ENCODE results near the gene TOMM6.
A peak's percentile ranks its signal among the peaks of the same experiment; 100 is the strongest.

TOMM6 gene

DNA sequence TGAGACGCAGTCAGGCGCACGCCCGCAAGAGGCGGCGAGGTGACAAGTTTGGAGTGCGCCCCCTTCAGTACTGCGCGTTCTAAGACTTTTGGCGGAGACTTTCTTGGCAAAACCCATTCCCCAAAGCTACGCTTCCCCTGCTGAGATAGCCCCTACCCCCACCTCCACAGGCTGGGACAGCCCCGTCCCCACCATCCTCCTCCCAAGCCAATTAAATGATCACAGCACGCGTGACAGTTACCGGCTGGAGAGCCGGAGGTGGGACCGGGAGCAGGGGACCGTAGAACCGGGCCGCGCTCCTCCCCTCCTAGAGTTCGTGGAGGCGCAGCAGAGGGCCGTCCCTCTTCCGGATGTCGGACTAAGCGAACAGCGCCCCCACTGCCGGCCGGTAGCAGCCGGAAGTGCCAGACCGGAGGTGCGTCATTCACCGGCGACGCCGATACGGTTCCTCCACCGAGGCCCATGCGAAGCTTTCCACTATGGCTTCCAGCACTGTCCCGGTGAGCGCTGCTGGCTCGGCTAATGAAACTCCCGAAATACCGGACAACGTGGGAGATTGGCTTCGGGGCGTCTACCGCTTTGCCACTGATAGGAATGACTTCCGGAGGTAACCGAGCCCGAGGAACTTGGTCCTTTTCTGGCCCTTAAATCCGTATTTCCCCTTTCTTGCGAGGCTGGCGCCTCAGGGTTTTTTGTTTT lies at the start of gene TOMM6:
TSS of gene TOMM6 (plus strand) at position 476 of the 699 bp plus-strand sequence. CDS start at position 480, 4 bp downstream.
- DNase-seq (peak; percentile 97), ATAC-seq (peak; percentile 91)

DNA sequence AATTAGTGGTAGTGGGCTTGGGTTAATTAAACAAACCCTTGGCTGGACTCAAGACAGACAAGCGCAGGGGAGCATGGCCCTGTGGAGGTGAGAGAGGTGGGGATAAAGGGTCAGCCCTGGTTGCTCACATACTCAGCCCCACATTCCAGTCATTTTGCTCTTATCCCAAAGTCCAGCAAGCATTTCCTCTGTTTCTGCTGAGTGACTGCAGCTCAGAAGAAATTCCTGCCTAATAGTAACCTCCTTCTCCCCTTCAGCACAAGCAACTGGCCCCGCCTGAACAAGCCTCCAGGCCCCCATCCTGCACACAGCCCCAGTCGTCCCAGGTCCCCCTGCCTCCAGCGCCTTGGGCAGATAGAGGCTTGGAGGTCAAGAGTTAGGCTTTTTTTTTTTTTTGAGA lies 48.5 kb upstream of the TOMM6 start:
- DNase-seq: no peak
- no peak for ATAC-seq

DNA sequence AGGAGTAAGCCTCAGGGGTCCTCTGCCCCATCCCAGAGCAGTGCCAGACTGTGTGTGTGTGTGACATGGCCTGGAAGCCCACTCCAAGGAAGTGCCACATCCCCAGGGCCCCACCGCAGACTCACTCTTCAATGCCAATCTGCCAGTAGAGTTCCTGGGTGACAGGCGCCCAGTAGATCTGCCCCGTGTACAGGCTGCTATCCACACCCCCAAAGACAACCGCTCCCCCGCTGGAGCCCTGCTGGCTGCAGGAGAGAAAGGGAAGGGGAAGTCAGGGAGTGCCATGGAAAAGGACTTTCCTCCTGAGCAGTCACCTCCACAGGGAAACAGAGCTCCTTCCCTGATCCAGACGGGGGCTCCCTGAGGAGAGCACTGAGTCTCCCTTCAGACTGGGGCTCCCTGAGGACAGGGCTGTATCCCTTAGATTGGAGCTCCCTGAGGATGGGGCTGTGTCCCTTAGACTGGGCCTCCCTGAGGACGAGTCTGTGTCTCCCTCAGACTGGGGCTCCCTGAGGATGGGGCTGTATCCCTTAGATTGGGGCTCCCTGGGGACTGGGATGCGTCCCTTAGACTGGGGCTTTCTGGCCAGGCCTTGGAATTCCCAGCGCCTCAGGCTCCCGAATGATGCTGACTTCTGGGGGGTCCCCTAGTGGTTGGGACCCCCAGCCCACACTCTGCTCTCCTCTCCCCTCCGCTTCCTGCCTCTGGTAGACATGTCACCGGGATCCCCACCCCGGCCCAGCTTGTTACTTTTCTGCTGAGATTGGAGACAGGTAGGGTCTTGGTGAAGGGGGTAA lies 46.9 kb upstream of the TOMM6 start:
- DNase-seq (no peak), ATAC-seq (no peak)

DNA sequence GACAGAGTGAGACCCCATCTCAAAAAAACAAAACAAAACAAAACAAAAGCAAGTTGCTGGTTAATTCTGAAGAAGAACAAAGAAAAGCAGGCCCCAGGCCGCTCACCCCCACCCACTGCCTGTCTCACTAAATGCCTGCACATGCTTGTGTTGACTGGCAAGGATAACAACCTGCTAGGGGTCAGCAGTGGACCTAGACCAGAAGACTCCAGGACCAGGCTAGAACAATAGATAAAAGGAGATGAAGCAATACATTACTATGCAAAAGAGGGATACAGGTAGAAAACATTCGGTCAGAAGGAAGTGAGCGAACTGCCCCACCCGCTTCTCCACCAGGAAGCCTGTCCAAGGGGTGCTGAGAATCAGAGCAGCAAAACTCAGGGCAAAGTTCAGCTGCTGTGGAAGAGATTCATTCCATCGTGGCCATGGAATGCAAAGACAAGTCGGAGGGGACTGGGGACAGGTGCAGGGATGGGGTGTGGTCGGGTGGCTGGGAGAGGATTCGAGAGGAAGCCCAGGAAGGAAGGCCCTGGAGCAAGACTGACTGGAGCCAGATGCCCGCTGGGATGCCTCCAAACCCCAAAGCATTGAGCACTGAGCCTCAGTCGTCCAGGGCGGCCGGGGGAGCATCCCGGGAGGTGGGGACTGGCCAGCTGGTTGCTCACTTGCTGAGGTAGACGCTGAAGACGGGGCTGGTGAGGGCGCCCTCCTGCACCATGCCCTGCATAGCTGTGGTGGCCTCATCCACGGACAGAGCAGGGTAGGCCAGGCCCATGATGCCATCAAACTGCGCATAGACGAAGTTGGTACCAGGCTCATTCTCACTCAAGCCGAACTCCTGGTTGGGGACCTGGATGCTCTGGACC lies 45.6 kb upstream of the TOMM6 start:
- ATAC-seq (no peak), DNase-seq (no peak)

DNA sequence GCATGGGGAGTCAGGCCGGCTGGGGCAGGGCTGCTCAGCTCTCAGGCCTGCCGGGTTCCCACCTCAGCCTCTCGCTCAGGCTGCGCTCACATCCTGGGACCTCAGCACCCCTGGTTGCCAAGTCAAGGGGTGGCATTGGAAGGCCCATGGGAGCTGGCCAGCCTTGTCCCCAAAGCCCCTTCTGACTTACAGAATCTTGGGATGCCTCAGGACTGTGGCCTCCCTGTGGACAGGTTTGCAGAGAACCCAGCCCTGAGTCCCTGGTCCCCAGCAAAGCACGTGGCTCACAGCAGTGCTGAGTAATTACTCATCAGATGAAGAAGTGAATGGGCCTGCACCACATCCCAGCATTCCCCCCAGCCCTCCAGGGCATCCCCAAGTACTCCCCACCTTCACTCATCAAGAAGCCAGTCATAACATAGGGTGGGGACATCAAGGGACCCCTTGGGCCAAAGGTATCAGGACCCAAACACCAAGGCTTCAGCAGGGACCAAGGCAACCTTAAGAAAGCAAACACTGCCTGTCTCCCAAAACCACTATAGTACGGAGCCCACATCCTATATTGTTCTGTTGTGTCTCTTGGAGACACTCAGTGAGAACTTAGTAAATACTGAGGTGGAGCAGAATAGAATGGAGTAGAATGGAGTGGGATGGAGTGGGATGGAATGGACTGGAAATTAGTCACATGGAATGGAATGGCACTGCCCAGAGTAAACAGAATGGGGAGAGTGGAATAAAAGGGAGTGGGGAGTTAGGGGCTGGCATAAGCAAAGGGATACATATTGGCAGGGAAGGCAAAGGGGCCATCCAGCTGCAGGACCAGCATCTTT lies 43.9 kb upstream of the TOMM6 start:
- ATAC-seq: no peak
- no peak for DNase-seq

DNA sequence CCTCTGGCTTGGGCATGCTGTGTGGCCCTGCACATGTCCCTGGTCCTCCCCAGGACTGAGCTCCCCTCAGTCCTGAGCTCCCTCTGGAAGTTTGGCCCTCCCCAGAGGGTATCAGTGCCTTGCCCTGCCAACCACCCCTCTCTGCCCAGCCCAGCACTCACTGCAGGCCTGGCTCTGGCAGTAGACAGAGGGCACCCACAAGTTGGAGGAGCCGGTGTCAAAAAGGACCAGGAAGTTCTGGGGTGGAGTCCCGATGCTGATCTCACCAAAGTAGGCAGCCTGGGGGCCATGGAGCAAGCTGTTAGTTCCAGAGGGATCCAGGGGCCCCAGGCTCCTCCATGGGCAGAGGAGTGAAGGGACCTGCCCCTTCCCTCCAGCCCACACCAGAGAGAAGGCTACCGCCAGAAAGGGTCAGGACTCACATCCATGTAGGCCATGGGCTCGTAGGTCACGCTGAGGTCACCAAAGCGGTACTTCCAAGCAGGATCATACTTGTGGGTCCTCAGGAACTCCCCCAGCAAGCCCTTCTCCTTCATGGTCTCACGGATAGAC lies 43.2 kb upstream of the TOMM6 start:
- ATAC-seq (no peak), DNase-seq (no peak)

DNA sequence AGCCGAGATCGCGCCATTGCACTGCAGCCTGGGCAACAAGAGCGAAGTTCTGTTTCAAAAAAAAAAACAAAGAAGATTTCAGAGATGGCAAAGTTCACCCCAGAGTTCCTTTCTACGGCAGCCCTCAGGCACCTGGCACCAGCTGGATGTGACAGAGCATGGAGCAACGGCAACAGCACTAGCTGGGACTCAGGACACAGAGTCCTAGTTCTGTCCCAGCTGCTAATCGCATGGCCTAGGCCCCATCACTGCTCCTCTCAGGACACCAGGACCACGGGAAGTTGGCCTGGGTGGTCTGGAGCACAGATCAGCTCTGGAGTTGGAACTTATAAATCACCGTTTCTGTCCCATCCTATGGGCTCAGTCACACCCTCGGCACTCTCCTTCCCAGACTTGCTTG lies 41.4 kb upstream of the TOMM6 start:
- ATAC-seq (no peak), DNase-seq (no peak)

DNA sequence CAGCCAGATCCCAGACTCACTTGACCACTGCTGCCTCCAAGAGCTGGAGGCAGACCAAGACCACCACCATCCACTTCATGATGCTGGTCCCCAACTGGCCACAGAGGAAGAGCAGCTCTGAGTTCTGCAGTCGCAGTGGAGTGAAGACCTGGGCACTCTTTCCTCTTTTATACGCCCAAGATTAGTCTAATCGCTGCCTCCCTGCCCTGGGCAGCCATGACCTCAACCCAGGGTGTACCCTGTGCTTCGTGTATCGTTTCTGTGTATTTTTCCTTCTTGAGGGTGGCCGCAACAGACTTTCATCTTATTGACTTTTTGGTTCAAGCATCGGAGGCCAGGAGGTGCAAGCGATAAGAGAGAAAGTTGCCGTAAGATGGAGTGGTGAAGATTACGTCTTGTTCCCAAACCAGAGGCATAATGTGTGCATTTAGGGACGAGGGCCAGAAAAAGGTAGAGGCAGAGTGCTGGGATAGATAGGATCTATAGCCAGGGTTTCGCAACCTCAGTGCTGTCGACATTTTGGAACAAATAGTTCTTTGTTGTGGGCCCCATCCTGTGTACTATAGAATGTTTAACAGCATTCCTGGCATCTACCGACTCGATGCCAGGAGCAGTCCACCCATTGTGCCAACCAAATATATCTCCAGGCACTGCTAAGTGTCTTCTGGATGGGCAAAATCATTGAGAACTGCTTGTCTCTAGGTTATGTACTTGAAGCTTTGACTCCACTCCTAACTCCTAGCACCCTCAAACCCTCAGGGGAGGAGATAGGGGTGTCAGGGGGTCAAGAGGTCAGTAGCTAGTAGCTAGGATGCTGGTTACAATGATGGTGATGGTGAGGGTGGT lies 40.0 kb upstream of the TOMM6 start, which contains the start of gene PGC:
TSS of gene PGC (minus strand) at position 142 of the 846 bp plus-strand sequence. CDS start at position 79, 63 bp downstream.
- no peak for DNase-seq
- no peak for ATAC-seq

DNA sequence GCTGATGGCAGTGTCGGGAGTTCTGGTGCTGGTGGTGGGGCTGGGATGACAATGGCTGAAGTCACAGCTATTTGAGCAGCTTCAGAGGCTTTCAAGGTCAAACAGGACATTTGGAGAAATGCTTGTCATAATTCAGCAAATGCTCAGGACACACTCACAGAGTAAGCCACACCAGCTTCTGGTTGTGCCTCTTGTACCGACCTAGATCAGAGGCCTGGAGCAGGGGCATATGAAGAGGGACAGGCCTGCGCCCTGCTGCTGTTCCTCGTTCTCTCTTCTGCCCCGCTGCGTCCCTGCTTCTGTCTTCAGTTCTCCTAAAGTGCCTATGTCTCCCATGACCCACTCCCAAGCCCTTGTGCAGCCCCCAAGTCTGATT lies 39.4 kb upstream of the TOMM6 start:
- DNase-seq: no peak
- ATAC-seq: no peak

DNA sequence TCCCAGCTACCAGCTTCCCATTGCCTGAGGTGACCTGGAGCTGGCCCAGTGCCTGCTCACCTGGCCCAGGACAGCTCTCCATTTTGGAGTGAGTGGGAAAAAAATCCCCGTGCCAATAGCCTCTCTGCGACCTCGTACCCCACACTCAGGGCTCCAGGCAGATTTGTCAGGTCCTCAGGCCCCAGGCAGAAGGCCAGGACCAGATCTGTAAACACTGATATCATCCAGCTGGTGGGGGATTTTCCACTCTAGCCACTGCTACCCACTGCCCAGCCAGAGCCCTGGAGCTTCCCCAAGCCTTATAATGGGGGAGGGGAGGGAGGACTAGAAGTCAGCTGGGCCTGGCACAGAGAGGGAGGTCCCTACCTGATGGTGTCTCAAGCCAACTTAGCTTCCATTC lies 39.0 kb upstream of the TOMM6 start:
- DNase-seq (no peak), ATAC-seq (no peak)

DNA sequence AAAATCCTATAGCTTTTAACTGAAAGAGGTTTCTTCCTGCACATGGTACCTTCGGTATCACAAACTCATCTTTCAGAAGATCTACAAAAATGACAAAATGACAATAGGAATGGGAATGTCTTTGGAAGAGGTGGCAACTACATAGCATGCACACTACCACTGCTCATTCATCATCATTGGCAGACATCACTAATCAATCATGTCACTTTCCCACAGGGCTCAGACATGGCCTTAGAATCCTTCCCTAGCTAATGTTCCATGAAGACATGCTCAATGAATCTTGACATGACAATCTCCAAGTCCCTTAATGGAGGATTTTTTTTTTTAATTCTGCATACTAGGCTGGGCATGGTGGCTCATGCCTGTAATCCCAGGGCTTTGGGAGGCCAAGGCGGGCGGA lies 37.1 kb upstream of the TOMM6 start:
- DNase-seq (no peak), ATAC-seq (no peak)

DNA sequence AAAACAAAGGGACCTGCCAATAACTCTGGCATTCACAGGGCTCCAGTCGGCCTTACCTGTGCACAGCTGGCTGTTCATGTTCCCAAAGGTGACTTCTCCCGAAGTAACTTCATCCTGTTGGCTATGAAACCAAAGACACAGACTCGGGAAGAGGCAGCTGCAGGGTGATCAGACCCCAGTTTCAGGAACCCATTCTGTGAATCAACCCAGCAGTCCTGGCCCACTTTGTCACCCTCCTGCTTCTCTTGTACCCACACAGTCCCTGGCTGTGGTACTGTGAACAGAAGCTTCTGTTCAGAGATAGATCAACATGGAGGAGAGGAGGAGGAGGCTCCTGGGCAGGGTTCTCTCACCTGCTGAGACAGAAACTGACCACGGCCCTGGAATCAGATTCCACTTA lies 31.6 kb upstream of the TOMM6 start:
- ATAC-seq: no peak
- no peak for DNase-seq

DNA sequence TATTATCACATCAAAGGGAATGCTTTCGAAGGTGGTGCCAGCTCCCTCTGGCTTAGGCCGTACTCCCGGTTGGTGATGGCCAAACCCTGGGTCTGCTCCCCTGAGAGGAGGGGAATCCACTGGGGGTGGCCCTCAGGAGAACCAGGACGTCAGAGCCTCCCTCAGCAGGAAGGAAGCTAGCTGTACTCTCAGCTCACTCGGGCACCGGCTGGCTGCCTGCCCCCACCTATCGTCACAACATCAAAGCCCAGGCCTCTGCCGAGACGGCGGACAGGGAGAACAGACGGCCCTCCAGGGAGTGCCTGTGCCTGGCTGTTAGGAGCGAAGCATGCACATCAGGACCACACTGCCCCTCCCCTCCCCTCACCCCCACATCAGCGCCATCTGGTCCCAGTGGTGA lies 31.1 kb upstream of the TOMM6 start:
- ATAC-seq: no peak
- no peak for DNase-seq

DNA sequence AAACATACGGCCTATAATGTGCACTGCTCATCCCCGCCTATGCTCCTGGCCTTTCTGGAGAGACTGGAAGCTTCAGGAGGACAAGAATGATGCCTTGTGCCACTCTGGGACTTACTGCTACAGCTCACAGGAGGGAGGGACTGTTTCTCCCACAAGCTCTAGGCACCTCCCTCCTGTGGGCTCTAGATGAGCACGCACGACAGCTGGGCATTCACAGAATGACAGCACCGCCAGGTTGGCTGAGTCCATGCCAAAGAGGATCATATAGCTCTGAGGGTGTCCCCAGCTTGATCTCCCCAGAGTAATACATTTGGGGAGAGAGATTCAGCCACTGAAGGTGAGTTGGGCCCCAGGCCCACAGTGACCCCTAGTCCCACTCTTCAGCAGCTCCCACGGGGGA lies 30.2 kb upstream of the TOMM6 start:
- no peak for ATAC-seq
- no peak for DNase-seq

DNA sequence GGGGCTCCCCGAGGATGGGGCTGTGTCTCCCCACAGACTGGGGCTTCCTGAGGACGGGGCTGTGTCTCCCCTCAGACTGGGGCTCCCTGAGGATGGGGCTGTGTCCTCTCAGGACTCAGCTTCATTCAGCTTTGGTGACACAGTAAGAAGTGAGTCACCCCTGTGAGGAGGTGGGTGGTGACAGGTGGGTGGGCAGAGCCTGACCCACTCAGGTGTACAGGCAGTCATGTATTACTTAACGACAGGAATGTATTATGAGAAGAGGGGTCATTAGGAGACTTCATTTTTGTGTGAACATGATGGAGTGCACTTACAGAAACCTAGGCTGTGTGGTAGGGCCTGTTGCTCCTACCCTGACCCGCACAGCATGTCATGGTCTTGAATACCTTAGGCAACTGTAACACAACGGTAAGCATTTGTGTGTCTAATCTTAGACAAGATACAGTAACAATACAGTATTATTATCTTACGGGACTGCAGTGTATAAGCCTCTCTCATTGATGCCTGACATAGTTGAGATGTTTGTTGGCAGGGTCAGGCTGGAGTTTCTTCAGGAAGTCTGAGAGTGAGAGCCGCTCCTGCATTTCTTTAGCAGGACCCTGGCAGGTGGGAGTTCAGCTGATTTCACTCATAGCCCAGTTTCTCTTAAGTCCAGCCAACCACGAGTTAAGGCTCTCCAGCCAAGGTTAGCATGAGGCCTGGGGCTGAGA lies 29.4 kb upstream of the TOMM6 start:
- ATAC-seq (no peak), DNase-seq (no peak)

DNA sequence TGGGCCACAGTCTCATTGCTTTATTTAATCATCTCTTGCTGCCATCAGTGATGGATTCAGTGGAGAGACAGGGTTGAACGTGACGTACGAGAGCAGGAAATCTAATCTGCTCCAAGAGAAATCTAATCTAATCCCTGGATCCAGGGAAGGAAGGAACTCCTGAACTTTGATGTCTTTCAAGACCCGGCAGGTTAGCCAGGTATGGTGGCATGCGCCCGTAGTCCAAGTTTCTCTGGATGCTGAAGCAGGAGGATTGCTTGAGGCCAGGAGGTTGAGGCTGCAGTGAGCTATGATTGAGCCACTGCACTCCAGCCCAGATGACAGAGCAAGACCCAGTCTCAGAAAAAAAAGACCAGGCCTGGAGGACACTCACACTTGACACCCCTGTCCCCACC lies 28.9 kb upstream of the TOMM6 start:
- no peak for DNase-seq
- no peak for ATAC-seq

DNA sequence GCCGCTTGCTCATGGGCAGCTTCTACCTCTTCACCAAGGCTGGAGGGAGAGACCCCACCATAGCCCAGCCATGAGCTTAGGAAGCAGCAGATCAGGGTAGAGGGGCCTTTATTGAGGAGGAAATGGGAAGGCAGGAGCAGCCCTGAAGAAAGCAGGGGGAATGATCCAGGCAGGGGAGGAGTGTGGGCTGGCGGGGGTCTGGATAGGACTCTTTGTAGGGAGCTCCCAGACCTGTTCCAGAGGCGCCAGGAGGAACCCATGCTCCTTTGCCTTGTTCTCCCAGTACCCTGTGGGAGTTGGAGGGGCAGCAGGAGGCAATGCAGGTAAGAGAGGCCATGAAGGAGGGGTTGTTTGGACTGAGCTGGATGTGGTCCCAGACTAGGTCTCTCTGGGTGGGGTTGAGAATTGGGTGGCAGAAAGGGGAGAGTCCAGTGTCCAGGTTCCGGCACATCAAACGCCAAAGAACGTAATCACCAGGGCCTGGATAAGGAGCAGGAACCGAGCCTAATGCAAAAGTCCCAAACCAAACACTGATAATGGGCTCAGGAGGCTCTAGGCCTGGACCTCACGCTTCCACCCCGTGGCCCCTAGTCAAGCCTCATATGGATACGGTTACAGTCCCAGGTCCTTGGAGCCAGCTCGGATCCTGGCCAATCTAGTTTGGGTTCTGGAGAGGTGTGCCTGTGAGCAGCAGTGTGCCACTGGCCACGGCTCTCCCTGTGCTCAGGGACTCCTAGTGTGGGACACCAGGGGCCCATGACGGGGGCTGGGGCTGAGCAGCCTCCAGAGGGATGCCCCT lies 28.2 kb upstream of the TOMM6 start:
- ATAC-seq: no peak
- no peak for DNase-seq

DNA sequence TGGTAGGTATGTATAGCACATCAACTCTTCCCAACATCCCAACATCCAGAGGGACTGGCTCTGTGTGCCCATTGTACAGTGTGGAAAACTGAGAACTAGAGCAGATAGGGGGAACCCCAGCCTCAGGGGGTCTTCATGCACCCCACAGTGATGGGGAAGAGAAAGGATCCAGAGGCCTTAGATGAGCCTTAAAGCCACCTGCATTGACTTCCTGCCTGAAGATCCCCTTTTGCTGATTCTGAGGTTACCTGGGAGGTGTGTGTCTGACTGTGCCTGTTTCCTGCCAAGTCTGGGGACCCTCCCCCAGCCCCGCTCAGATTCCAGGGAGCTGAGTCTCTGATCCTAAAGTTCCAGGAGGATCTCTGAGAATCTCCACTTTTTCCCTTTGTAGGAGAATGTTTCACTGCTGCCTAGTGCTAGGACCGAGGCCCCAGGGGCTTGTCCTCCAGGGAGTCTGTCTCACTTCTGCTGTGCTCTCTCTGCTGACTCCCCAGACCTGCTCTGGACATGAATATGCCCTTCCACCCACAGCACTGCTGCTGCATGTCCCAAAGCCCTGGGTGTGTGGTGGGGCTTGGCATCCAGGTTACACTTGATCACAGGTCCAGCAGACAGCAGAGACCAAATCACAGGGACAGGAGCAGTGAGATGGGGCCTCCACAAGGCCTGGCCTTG lies 27.5 kb upstream of the TOMM6 start:
- no peak for DNase-seq
- no peak for ATAC-seq

DNA sequence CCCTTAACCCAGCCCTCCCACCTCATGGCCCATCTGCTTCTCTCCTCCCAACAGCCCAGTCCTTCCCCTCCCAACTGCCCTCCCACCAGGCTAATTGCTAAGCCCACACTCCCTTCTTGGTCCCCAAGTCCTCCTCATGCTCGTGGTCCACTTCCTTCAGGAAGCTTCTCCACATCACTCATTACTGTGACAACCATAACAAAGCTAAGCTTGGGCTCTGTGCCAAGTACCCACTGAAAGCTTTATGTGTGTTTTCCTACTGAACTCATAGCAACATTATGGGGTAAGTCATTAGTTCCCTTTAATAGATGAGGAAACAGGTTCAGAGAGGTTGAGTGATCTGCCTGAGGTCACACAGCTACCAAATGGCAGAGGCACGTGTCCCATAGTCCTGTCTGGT lies 24.0 kb upstream of the TOMM6 start:
- no peak for ATAC-seq
- DNase-seq: no peak
